ENCODE measurements around the gene NPM1. TPM values are rescaled to one million over a fixed set of nuclear protein-coding genes. Genes with fewer than 3 reads are reported as not detected.

The NPM1 gene
- total and polyA plus RNA-seq, 2 of the 13 experiments (the other 11 are each of a cell fraction or from before 2014, with no cell fraction given): 2,047 to 3,353 TPM

DNA sequence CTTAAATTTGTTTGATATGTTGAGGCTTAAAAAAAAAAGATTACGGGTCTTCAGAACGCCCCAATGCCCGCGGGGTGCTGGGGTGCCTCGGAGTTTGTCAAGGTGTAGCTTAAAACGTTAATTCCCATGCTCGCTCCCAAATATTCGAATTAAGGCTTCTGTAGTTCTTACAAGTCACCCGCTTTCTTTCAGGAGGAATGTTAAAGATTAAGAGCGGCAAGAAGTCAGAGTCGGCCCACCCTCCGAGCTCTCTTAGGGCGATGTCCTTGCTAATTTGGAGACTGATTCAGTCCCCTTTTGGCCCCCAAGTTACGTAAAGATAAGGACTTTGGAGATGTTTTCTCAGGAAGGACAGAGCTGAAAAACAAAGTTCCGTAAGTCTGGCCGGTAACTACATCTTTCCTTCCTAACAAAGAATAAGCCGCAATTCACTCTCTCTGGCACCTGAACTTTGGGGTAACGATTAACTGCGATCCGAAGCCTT is 746 bp upstream of the NPM1 start:
- DNase-seq (ENCODE audit: low spot score): no peak
- no peak for ATAC-seq
- H3K4me1 ChIP-seq (ENCODE audit: insufficient read depth, low read length): peaks cover 28% of the 10 kb centered on the region
- H3K36me3 ChIP-seq (replicated peaks in 1 of 2; ENCODE audit: control insufficient read depth in 1 of 2, insufficient read depth in 2 of 2, low read length in 2 of 2): peaks cover 7 to 12% of the 10 kb centered on the region in 2 experiments
- intact Hi-C loops (cut with micrococcal nuclease; ENCODE audit: unreplicated experiment) (no loop called here), in situ Hi-C loops (cut with HindIII; ENCODE audit: extremely low pct_ligation_motif_present, low pct_unique_long_range_greater_than_20kb) (no loop called here)
- ChIA-PET CTCF (ENCODE audit: low intra/inter-chr PET ratio, low total read pairs) (no interaction called here), POLR2A (interaction anchor here (0.6 to 2.7 kb wide), 7 partner anchors 17 to 620 kb away, joined by 3 to 13 read pairs (median 3); partner anchors contain the start of genes FBXW11 and FGF18)
- FAIRE-seq: no peak
- peak overlapping the region; percentile 93 for H3K9ac ChIP-seq (ENCODE audit: insufficient read depth, low read depth, low read length)
- peaks cover 0 to 4% of the 10 kb centered on the region in 2 experiments; a peak in 1 of 5 replicates for H3K27me3 ChIP-seq (ENCODE audit: control insufficient read depth in 1 of 2, insufficient read depth in 2 of 2, low read length in 2 of 2)
- H4K20me1 ChIP-seq (ENCODE audit: insufficient read depth, low read length): peaks cover 38% of the 10 kb centered on the region
- H3K4me3 ChIP-seq (replicated peaks in 1 of 3; ENCODE audit: insufficient read depth in 1 of 3, low read depth in 2 of 3, low read length in 3 of 3): peak overlapping the region; percentile 63 to 82 (median 75)
- H3K9me3 ChIP-seq (ENCODE audit: low read length): no peaks in the 10 kb centered on the region
- peaks cover 45% of the 10 kb centered on the region for H3K79me2 ChIP-seq (ENCODE audit: insufficient read depth, low read length)
- TSS peak; percentile 100 for BruUV-seq (replicated peaks)
- 45% methylated on average over 20 of the region's 20 CpGs for WGBS (ENCODE audit: low lambda C conversion rate)
- TF ChIP-seq MZF1 (CRISPR knock-in tag; IDR thresholded peaks at IDR 0.05; ENCODE audit: borderline replicate concordance): no peak
- TF ChIP-seq ZNF441 (CRISPR knock-in tag; IDR thresholded peaks at IDR 0.05; ENCODE audit: borderline replicate concordance): 0 out of 2 replicates have a peak, but pooled peaks have one; percentile 42
- TF ChIP-seq NFE2L1 (CRISPR knock-in tag; IDR thresholded peaks at IDR 0.05; ENCODE audit: borderline replicate concordance): no peak
- 0 out of 2 replicates have a peak, but pooled peaks have one; percentile 51 for TF ChIP-seq NFATC3 (CRISPR knock-in tag; IDR thresholded peaks at IDR 0.05)
- 0 out of 2 replicates have a peak, but pooled peaks have one; percentile 6 for TF ChIP-seq ZNF589 (CRISPR knock-in tag; conservative IDR thresholded peaks at IDR 0.05)
- TF ChIP-seq, protein P1, sequence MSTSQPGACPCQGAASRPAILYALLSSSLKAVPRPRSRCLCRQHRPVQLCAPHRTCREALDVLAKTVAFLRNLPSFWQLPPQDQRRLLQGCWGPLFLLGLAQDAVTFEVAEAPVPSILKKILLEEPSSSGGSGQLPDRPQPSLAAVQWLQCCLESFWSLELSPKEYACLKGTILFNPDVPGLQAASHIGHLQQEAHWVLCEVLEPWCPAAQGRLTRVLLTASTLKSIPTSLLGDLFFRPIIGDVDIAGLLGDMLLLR (CRISPR knock-in tag; IDR thresholded peaks at IDR 0.05): no peak
- no peak for TF ChIP-seq FOXJ3 (CRISPR knock-in tag; IDR thresholded peaks at IDR 0.05; ENCODE audit: borderline replicate concordance)
- TF ChIP-seq HOXA9 (CRISPR knock-in tag; IDR thresholded peaks at IDR 0.05; ENCODE audit: borderline replicate concordance): 0 out of 2 replicates have a peak, but pooled peaks have one; percentile 7
- peak overlapping the region; percentile 94 for H3K4me2 ChIP-seq (ENCODE audit: low read depth, low read length)
- H3K27ac ChIP-seq (ENCODE audit: extremely low read length, insufficient read depth, low read length): peak overlapping the region; percentile 88
- H2AFZ ChIP-seq (ENCODE audit: low read length): peak overlapping the region; percentile 87

Measured in HepG2 (cell line).